GM19438 (cell line): ENCODE measurements around the gene HTT-AS.
"Not testable (repeated sequence)": the region's sequence is repeated elsewhere in the genome, so short reads cannot be mapped to it uniquely, and the experiment has no call there.

Source experiments
- ATAC-seq: cut with Tn5 transposase; IDR thresholded peaks from one replicate; pipeline ENCODE4 v1.9.1; 2021; ENCODE audit warnings: low read depth; ENCODE audit not compliant: unreplicated experiment

HTT-AS gene

GRCh38 chr4:3059943-3060342 lies 14.4 kb downstream of the HTT-AS start:
- ATAC-seq, result no peak

- no peak for ATAC-seq
These were observed 20.1 kb downstream of the HTT-AS start for GRCh38 chr4:3054169-3054759.

- ATAC-seq, result not testable (repeated sequence)
These were observed 23.0 kb downstream of the HTT-AS start for GRCh38 chr4:3051141-3051897.

GRCh38 chr4:3047464-3048286 lies 26.7 kb downstream of the HTT-AS start:
- ATAC-seq, result peak; percentile 93

- no peak for ATAC-seq
These were observed 27.7 kb downstream of the HTT-AS start for GRCh38 chr4:3046623-3047022.

- no peak for ATAC-seq
These were observed 28.2 kb downstream of the HTT-AS start for GRCh38 chr4:3046162-3046561.

GRCh38 chr4:3044870-3045819 lies 29.2 kb downstream of the HTT-AS start:
- ATAC-seq, result no peak

GRCh38 chr4:3043282-3044020 lies 30.9 kb downstream of the HTT-AS start:
- no peak for ATAC-seq

GRCh38 chr4:3042226-3042625 lies 32.1 kb downstream of the HTT-AS start:
- ATAC-seq, result no peak

- peak; percentile 33 for ATAC-seq
These were observed 32.9 kb downstream of the HTT-AS start for GRCh38 chr4:3041192-3042142.

- peak; percentile 44 for ATAC-seq
These were observed 33.7 kb downstream of the HTT-AS start for GRCh38 chr4:3040452-3041191.

- ATAC-seq, result no peak
These were observed 34.5 kb downstream of the HTT-AS start for GRCh38 chr4:3039706-3040366.

GRCh38 chr4:3037957-3038461 lies 36.3 kb downstream of the HTT-AS start:
- ATAC-seq, result no peak

GRCh38 chr4:3036131-3036952 lies 38.0 kb downstream of the HTT-AS start:
- ATAC-seq, result no peak

GRCh38 chr4:3035674-3036073 lies 38.7 kb downstream of the HTT-AS start:
- ATAC-seq, result no peak

GRCh38 chr4:3035249-3035648 lies 39.1 kb downstream of the HTT-AS start:
- no peak for ATAC-seq
